Skeletal muscle cell (primary cell): ENCODE results near the gene PKIG.
"Not testable (repeated sequence)": the region's sequence is repeated elsewhere in the genome, so short reads cannot be mapped to it uniquely, and the experiment has no call there.

ENCODE experiments used
- DNase-seq: peaks from one replicate; pipeline ENCODE4 v3.0.0-alpha.2; 2010; ENCODE audit warnings: low read depth
- H3K4me3 ChIP-seq: 2 replicates; pipeline ENCODE4 v1.5.1; 2011; ENCODE audit warnings: low read depth, mild to moderate bottlenecking, control low read depth, low read length, moderate library complexity

Gene PKIG

DNA sequence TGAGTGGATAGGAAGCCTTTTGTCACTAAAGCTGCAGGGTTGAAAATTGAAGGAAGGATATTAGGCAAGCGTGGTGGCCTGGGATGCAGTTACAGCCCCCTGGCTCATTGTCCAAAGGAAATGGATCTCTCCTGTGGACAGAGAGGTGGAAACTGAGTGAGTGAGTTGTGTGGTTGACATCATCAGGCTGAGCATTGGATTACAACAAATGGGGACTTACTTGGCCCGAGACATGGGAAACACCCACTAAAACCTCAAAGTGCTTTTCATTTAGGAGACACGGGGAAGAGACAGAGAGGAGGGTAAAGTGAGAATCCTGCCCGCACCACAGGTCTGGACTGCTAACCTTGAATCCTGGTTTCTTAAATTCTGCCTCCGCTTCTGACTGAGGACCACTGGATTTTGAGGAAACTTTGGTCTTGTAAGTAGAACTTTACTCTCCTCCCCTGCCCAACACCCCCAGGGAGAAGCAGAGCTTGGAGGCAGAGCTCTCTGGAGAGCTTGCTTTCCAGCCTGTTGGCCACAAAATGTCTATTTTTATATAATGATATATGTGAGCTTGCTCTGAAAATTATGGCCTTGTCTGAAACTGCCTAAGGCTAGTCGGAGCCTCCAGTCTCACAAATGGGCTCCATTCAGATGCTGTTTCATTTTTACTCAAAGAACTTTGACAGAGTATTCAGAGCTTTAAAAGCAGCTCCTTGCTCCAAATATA is at the start of gene PKIG:
TSS of gene PKIG (plus strand) at position 269 of the 715 bp plus-strand sequence. CDS start 31,978 bp downstream, outside the sequence.
- H3K4me3 ChIP-seq = peak within 1 kb of the TSS; percentile 59
- DNase-seq = peak; percentile 86

DNA sequence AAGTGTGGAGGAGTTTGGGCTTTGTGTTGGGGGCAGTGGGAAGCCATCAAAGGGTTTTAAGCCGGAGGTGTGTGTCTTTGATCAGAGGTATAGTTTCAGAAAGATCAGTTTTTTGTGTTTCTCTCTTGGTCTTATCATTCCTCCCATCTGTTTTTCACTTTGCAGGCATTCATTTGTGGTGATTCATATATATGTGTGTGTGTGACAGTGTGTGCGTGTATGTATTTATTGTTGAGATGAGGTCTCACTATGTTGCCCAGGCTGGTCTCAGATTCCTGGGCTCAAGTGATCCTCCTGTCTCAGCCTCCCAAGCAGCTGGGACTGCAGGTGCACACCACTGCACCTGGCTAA is 49.4 kb upstream of the PKIG start:
- H3K4me3 ChIP-seq = peak overlapping the region; percentile 77
- no peak for DNase-seq

DNA sequence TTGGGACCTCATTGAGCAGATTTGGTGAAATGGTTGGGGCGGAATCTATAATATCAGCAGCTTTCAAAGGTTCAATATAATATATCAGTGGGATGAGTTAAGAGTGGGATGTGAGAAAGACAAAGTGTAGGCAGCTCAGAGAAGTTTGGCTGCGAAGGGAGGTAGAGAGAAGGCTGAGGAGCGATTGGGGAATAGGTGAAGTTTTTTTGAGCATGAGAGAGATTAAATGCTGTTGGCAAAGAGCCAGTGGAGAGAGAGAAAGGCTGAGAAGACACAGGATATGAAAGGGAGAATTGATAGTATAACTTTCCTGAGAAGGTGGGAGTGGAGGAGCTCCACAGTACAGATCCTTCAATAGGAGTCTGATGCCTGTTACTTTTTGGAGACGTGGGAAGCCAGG is 48.5 kb upstream of the PKIG start:
- no peak overlapping the region for H3K4me3 ChIP-seq
- no peak for DNase-seq

DNA sequence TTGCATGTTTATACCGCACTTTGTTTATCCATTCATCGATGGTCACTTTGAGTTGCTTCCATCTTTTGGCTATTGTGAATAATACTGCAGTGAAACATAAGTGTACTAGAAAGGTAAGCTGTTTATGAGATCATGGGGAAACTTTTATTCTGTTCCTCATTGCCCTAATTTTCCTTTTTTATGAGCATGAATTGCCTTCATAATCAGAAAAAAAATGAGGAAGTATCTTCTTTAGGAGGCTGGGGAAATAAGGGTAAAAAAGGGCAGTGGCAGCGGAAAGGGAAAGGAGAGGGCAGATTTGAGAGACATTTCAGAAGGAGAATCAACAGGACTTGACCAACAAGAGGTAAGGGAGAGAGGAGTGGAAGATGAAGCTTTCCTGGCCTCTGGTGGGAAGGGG is 46.2 kb upstream of the PKIG start:
- no peak overlapping the region for H3K4me3 ChIP-seq
- DNase-seq = no peak

DNA sequence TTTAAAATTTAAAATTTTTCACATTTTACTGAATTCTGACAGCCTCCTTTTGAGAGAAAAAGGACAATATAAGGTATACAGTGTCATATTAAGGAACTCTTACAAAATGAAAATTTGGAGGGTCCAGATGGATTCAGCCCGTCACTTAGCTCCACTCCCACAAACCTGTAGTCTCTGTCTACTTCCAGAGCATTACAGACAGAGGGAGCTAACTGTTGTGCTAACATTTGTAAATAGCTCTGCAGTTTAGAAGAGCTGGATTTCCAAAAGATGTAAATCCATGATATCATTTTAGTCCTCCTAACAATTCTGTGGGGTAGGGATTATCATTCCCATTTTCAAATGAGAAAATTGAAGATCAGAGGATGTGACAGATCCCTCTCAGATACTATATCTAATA is 44.4 kb upstream of the PKIG start:
- no peak overlapping the region for H3K4me3 ChIP-seq
- no peak for DNase-seq

DNA sequence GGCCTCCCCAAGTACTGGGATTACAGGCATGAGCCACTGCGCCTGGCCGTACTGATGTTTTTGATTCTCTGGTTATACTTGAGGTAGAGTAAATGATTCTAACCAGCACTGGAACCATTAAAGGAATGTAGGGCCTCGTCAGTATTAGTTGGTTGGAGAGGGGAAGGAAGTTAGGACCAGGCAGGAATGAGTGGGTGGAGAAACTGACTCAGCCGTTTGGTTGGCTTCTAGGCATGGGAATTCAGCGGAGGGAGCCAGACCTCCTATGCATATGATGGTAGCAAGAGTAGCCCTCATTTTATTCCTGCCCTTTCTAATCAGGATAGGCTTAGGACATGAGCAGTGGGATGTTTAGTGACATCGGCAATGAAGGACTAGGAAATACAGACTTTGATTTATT is 41.5 kb upstream of the PKIG start:
- peak; percentile 32 for DNase-seq
- no peak overlapping the region for H3K4me3 ChIP-seq

DNA sequence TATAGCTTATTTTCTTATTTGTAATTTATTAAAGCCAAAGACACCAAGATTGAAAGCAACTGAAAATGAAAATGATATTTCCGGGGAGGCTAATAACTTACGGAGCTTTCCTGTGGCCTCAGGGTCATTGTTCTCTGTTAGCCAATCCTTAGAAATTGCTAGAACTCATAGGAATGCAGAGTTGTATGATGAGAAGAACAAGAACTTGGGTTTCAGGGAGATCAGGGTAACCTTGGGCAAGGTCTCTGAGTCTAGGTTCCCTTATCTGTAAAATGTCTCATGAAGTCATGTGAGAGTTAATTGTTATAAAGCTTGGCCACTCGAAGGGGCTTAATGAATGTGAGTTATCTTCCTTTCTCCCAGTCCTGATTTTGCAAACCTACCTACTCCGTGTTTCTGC is 40.4 kb upstream of the PKIG start:
- DNase-seq = no peak
- H3K4me3 ChIP-seq = no peak overlapping the region

DNA sequence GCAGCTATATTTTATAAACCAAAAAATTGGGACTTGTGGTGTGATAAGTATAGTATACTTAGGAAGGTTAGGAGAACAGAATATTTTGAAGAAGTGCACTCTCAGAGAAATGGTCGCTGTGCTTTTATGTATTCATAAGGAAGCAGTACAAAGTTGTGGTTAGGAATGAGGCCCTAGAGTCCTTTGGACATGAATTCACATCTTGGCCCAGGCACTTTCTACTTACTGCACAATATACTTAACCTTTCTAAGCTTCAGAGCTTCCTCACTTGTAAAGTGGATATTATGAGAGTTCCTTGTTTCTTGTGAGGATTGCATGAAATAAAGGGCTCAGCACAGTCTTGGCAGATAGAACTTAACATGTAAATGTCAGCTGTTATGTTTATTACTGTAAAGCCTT is 39.5 kb upstream of the PKIG start:
- H3K4me3 ChIP-seq = no peak overlapping the region
- DNase-seq = no peak

DNA sequence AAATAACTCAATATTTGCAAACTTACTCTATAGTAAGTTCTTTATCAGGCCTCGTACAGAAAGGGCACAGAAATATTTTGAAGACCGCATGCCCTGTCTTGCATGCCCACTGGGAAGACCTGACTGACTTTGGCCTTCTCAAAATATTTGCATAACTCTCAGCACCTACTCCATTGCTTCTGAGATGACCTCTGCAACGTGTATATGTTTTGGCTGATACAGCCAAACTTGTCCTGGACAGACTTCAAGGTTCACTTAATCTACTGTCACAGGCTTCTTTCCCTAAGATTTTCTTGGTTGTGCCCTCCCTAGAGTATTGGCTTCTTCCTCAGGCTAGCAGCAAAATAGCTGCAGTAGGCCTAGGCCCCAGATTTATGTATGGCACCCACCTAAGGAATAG is 39.0 kb upstream of the PKIG start:
- no peak for DNase-seq
- no peak overlapping the region for H3K4me3 ChIP-seq

DNA sequence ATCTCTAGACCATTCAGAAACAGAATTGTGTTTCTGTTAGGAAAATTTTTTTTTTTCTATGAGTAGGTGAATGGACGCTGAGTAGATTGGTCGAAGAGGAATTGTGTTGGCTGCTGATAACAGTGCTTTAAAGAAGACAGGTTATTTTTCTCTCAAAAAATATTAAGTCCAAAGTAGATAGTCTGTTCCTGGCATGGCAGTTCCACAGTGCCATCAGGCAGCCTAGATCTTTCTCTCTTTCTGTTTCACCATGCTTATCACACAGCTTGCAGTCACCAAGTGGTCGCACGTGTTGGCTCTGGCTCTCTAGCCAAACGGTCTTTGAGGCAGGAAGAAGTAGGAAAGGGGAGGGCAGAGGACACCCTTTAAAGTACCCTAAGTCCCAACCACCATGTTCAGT is 38.1 kb upstream of the PKIG start:
- no peak for DNase-seq
- H3K4me3 ChIP-seq = no peak overlapping the region

DNA sequence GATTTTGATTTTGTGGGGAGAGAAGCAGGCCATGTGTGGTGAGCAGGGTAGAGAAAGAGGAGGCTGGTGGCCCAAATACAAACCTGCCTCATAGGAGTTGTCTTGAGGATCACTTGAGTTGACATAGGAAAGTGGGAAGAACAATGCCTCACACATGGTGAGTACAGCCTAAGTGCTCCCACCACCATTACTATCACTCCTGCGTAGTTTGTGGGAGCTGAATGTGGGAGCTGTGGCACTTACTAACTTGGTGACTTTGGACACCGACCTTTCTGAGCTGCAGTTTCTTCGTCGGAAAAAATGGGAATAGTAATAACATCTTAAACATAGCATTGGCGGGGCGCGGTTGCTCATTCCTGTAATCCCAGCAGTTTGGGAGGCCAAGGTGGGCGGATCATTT is 35.0 kb upstream of the PKIG start:
- no peak overlapping the region for H3K4me3 ChIP-seq
- no peak for DNase-seq

DNA sequence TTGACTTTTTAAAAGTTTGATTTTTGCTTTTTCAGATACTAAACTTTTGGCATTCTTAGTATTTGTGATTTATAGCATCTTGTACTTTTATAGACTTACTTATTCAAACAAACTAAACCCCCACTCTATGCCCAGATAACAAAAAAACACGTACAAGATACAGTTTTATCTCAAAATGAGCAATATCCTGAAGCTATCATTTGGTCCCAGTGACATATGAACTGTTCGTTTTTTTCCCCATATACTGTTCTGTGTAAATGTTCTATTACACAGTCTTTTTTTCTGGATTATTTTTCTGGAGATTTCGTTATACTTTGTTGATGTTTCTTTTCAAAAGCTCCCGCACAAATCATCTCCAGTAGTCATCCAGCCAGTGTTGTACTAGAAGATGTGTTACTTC is 33.3 kb upstream of the PKIG start:
- no peak for DNase-seq

DNA sequence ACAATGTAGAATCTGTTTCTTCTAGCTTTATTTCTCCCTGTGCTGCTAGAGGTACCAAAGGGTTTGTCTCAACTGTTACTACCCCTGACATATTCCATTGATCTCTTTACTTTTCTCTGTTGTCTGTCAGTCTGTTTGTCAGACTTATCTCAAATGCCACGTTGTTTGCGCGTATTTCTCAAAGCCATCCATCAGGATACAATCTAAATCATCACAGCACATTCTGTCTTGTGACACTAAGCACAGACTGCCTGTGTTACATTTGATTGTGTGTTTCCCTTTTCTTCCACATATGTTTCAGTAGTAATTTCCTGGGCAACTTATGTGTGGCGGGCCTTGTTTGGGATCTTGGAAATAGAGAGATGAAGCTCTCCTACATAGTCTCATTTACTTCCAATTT is 30.3 kb upstream of the PKIG start:
- DNase-seq = no peak
- no peak overlapping the region for H3K4me3 ChIP-seq

More for the DNA sequence above, 33.3 kb upstream of the PKIG start:
- H3K4me3 ChIP-seq = no peak overlapping the region

DNA sequence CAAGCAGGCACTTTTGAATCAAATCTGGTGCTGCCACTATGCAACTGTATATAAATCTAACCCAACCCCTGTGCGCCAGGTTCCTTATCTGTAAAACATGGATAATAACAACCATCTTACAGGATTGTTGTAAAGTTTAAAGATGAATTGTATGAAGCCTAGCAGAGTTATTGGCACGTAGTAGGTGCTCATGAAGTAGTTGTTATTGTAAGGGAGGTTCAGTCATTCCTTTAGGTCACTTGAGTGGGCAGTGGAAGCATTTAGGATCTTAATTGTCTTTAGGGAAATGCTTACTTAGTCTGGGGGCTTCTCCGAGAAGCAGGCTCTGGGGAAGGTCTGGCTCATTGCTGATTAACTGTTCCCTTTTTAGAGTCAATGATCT is 29.8 kb upstream of the PKIG start:
- no peak for DNase-seq
- no peak overlapping the region for H3K4me3 ChIP-seq

DNA sequence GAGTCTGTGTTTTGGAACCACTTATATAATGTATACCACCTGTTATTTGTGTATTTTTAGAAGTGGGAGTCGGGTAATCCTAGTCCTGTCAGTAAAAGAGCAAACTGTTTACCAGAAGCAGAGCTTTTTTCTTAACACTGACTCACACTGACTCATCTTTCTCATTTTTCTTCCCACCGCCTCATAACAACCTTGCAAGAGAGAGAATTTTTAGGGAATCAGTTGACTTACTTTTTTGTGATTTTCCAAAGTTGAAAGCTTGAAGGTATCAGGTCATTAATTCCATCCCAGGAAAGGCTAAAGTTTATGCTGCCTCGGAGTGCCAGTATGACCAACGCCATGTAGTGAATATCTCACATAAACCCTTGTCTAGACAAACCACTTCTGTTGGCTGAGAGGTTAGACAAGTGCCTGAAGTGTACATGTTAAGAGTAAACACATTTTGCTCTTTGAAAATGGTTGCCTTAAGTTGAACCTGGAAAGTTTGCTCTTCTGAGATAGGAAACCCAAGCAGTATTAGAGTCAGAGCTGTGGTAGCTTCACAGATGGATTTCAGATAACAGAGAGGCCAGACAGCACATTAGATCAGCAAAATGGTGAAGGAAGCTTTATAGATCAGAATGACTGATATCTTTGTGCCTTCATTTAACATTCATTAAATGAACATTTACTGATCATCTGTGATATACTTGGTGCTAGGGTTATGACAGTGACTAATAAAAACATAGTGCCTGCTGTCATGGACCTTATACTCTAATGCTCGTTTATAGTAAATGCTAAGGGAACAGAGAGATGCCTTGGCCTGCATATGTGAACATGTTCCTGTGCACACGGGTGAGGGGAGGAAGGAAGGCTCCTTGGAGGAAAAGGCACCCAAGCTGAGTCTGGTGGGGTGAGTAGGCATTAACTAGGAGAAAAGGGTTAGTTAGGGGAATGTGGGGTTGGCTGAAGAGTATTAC is 29.1 kb upstream of the PKIG start:
- peak; percentile 58 for DNase-seq
- H3K4me3 ChIP-seq = no peak overlapping the region

DNA sequence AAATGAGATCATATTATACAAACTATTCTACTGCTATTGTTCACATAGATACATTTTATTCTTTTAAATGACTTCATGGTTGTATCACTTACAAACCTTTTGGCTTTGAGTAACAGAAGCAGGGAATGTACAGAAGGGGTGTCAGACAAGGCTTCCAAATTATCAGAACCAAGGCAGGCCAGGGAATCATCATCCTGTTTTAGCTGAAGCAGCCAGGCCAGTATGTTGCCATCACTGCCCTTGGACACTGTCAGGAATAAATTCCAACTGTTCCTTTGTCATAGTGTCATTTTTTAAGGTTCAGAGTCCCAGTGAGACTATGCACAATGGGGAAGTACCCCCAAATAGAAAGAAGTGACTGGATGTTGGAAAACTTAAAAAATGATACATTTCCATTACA is 23.1 kb upstream of the PKIG start:
- H3K4me3 ChIP-seq = no peak overlapping the region
- no peak for DNase-seq

DNA sequence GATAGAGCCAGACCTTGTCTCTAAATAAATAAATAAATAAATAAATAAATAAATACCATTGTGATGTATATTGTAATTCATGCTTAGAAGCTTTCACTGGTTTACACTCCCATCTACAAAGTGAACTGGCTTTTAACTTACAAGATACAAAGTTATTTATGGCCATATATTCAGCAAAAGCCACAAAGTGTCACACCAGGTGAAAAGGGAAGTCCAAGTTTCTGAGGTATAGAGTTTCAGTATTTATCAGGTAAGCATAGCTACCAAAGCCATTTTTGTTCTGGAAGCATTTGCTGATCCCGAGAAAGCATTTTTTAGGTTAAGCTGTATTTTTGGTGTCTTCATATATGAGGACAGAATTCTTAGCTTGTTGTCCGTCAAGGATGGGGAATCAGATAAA is 22.1 kb upstream of the PKIG start:
- DNase-seq = no peak
- no peak overlapping the region for H3K4me3 ChIP-seq

DNA sequence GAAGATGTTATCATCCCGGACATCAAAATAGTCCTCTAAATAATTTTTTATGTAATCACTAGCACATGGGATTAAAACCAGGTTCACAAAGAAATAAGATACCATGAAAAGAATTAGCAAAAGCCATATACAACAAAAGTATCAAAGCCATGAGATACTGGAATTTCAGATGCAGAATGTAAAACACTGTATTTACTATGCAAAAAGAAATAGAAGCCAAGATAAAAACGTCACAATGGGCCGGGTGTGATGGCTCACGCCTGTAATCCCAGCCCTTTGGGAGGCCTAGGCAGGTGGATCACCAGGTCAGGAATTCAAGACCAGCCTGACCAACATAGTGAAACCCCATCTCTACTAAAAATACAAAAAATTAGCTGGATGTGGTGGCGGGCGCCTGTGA is 21.6 kb upstream of the PKIG start:
- not testable (repeated sequence) for DNase-seq, H3K4me3 ChIP-seq

DNA sequence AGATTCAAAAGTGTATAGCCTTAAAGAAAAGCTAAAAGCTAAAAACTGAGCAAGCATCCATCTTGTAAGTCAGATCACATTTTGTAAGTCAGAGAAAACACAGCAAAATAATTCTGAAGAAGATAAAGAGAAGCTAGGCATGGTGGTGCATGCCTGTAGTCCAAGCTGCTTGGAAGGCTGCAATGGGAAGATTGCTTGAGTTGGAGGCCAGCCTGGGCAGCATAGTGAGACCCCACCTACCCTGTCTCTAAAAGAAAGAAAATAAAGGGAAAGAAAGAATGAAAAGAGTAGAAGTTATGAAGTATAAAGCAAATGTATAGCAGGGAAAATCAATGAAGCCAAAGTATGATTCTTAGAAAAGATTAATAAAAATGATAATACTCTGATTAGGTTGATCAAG is 20.5 kb upstream of the PKIG start:
- no peak overlapping the region for H3K4me3 ChIP-seq
- DNase-seq = no peak

DNA sequence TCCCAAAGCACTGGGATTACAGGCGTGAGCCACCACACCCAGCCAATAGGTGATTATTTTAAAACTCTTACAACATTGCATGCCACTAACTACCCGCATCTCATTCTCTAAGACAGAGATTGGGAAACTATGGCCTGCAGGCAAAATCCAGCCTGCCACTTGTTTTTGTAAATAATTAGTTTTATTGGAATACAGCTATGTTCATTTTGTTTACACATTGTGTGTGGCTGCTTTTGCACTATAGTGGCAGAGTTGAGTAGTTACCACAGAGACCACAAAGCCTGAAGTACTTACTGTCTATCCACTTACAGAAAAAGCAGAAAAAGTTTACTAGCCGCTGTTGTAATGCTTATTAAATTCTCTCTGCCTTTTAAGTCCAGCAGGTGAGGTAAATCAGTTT is 16.4 kb upstream of the PKIG start:
- DNase-seq = no peak
- H3K4me3 ChIP-seq = no peak overlapping the region

DNA sequence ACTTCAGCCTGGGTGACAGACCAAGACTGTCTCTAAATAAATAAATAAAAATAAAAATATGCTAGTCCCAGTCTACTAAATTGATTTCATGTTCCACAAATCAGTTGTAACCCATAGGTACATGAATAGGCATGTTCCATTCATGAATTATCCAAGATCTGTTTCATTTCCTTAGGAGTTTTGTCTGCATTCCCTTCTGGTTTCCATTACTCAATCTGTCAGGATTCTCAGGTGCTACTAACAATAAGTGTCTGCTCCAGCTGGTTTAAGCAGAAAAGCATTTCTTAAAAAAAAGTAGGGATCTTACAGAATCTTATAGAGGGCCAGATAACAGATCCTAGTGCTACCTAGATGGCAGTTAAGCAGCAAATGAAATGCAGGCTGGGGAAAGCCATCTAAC is 15.6 kb upstream of the PKIG start:
- no peak for DNase-seq
- no peak overlapping the region for H3K4me3 ChIP-seq
